Neural progenitor cell (in vitro differentiated cells): ENCODE measurements around the gene RAE1. TPM values are rescaled to one million over a fixed set of nuclear protein-coding genes. Genes with fewer than 3 reads are reported as not detected.

ENCODE experiments used
- DNase-seq: peaks from one replicate; pipeline ENCODE4 v3.0.0-alpha.2; 2016; ENCODE audit warnings: low spot score
- H2AFZ ChIP-seq: fragments of 200-600 bp; sonication (generic); replicated peaks from 2 replicates; pipeline ENCODE4 v1.6.1; 2016; ENCODE audit warnings: antibody characterized with exemption
- H3F3A ChIP-seq: fragments of 200-600 bp; sonication (generic); 2 replicates; pipeline ENCODE4 v1.6.1; 2016; ENCODE audit warnings: antibody characterized with exemption, low read depth
- H3K27ac ChIP-seq: fragments of 200-600 bp; sonication (generic); 2 replicates; pipeline ENCODE4 v1.5.1; 2016; ENCODE audit warnings: mild to moderate bottlenecking
- H3K27me3 ChIP-seq: fragments of 200-600 bp; sonication (generic); 2 replicates; pipeline ENCODE4 v1.6.1; 2016; ENCODE audit warnings: mild to moderate bottlenecking, moderate library complexity
- H3K36me3 ChIP-seq: fragments of 200-600 bp; sonication (generic); 2 replicates; pipeline ENCODE4 v1.5.1; 2016
- H3K4me1 ChIP-seq: fragments of 200-600 bp; sonication (generic); 2 replicates; pipeline ENCODE4 v1.6.1; 2016; ENCODE audit warnings: mixed run types
- H3K4me2 ChIP-seq: fragments of 200-600 bp; sonication (generic); 2 replicates; pipeline ENCODE4 v1.6.1; 2016
- H3K4me3 ChIP-seq: fragments of 200-600 bp; sonication (generic); 2 replicates; pipeline ENCODE4 v1.5.1; 2016
- H3K79me2 ChIP-seq: fragments of 200-600 bp; sonication (generic); 2 replicates; pipeline ENCODE4 v1.6.1; 2016; ENCODE audit warnings: low read depth
- H3K9ac ChIP-seq: fragments of 200-600 bp; sonication (generic); 2 replicates; pipeline ENCODE4 v1.6.1; 2016
- H3K9me3 ChIP-seq: fragments of 200-600 bp; sonication (generic); 2 replicates; pipeline ENCODE4 v1.5.1; 2016; ENCODE audit warnings: low read depth
- H4K20me1 ChIP-seq: fragments of 200-600 bp; sonication (generic); 2 replicates; pipeline ENCODE4 v1.6.1; 2016; ENCODE audit warnings: low read depth
- H3K27ac Mint-ChIP-seq: 3 replicates; pipeline ENCODE4 v1.8.0; 2021; ENCODE audit warnings: mixed read lengths
- H3K27me3 Mint-ChIP-seq: 2 replicates; pipeline ENCODE4 v1.8.0; 2022; ENCODE audit warnings: low read depth, mild to moderate bottlenecking, inconsistent platforms, moderate library complexity, mixed read lengths; ENCODE audit not compliant: insufficient read depth
- H3K36me3 Mint-ChIP-seq: 3 replicates; pipeline ENCODE4 v1.8.0; 2021; ENCODE audit warnings: mixed read lengths
- H3K4me1 Mint-ChIP-seq: 3 replicates; pipeline ENCODE4 v1.8.0; 2021; ENCODE audit warnings: mixed read lengths
- H3K4me3 Mint-ChIP-seq: 3 replicates; pipeline ENCODE4 v1.8.0; 2021; ENCODE audit warnings: mild to moderate bottlenecking, moderate library complexity, mixed read lengths
- H3K9me3 Mint-ChIP-seq: 3 replicates; pipeline ENCODE4 v1.8.0; 2020; ENCODE audit warnings: mixed read lengths
- CTCF ChIP-seq: fragments of 200-600 bp; sonication (generic); IDR thresholded peaks from 2 replicates; pipeline ENCODE4 v1.5.1; 2017; ENCODE audit warnings: antibody characterized with exemption, mild to moderate bottlenecking
- EZH2 ChIP-seq: fragments of 200-600 bp; sonication (generic); IDR thresholded peaks from 2 replicates; pipeline ENCODE4 v1.6.1; 2017; ENCODE audit warnings: antibody characterized with exemption, mild to moderate bottlenecking, moderate library complexity
- EZH2phosphoT487 ChIP-seq: fragments of 200-600 bp; sonication (generic); IDR thresholded peaks from 2 replicates; pipeline ENCODE4 v1.6.1; 2017; ENCODE audit warnings: antibody characterized with exemption
- total RNA-seq: library from RNA; depleted of rRNA; stranded (reverse); fragments of >200 nt; gene quantifications from 2 replicates; pipeline ENCODE4 v1.2.3, GENCODE V29; 2015; ENCODE audit warnings: low replicate concordance

RAE1 gene
- total RNA-seq, 1 donor from 2014 or later: 77.6 TPM

GRCh38 chr20:57329608-57330221 is 21.3 kb upstream of the RAE1 start, which contains the start of gene SPO11:
TSS of gene SPO11 (plus strand) at chr20:57329803. CDS start at chr20:57329868, 65 bp downstream.
- Histone ChIP-seq H3K79me2 (no peaks in the 10 kb centered on the region), H3K27me3 (peaks cover 4% of the 10 kb centered on the region), H3F3A (peaks cover 11% of the 10 kb centered on the region), H3K4me1 (peaks cover 9% of the 10 kb centered on the region), H3K27ac (no peak within 1 kb of the TSS), H3K4me2 (no peak within 1 kb of the TSS), H3K36me3 (no peaks in the 10 kb centered on the region), H2AFZ (no peak within 1 kb of the TSS), H3K4me3 (no peak within 1 kb of the TSS), H3K9me3 (no peaks in the 10 kb centered on the region), H3K9ac (no peak within 1 kb of the TSS), H4K20me1 (no peaks in the 10 kb centered on the region)
- H3K27me3 Mint-ChIP-seq: peaks cover 3% of the 10 kb centered on the region
- peak within 1 kb of the TSS; percentile 54 for H3K27ac Mint-ChIP-seq
- H3K36me3 Mint-ChIP-seq: no peaks in the 10 kb centered on the region
- no peaks in the 10 kb centered on the region for H3K9me3 Mint-ChIP-seq
- H3K4me1 Mint-ChIP-seq: peaks cover 41% of the 10 kb centered on the region
- TF ChIP-seq CTCF (peak; percentile 77), EZH2 (no peak)
- no peak within 1 kb of the TSS for H3K4me3 Mint-ChIP-seq
- DNase-seq: peak; percentile 77

- Histone ChIP-seq H3K27me3 (peaks cover 4% of the 10 kb centered on the region), H3K9me3 (no peaks in the 10 kb centered on the region), H3K4me2 (no peak overlapping the region), H2AFZ (no peak overlapping the region), H3K79me2 (no peaks in the 10 kb centered on the region), H3K4me3 (no peak overlapping the region), H3F3A (peaks cover 8% of the 10 kb centered on the region), H4K20me1 (no peaks in the 10 kb centered on the region), H3K27ac (no peak overlapping the region), H3K36me3 (no peaks in the 10 kb centered on the region), H3K9ac (no peak overlapping the region), H3K4me1 (peaks cover 9% of the 10 kb centered on the region)
- no peaks in the 10 kb centered on the region for H3K36me3 Mint-ChIP-seq
- H3K9me3 Mint-ChIP-seq: no peaks in the 10 kb centered on the region
- H3K4me3 Mint-ChIP-seq: no peak overlapping the region
- TF ChIP-seq EZH2phosphoT487 (no peak), EZH2 (no peak), CTCF (no peak)
- no peak overlapping the region for H3K27ac Mint-ChIP-seq
- peaks cover 2% of the 10 kb centered on the region for H3K27me3 Mint-ChIP-seq
- H3K4me1 Mint-ChIP-seq: peaks cover 35% of the 10 kb centered on the region
- no peak for DNase-seq
Measured at GRCh38 chr20:57330998-57331397, 20.1 kb upstream of the RAE1 start.

GRCh38 chr20:57332105-57333089 is 18.7 kb upstream of the RAE1 start:
- Histone ChIP-seq H3K79me2 (no peaks in the 10 kb centered on the region), H3K9me3 (no peaks in the 10 kb centered on the region), H3K27me3 (peaks cover 4% of the 10 kb centered on the region), H3K4me1 (no peaks in the 10 kb centered on the region), H3K4me3 (no peak overlapping the region), H4K20me1 (no peaks in the 10 kb centered on the region), H3K36me3 (no peaks in the 10 kb centered on the region), H2AFZ (no peak overlapping the region), H3K4me2 (no peak overlapping the region), H3K27ac (no peak overlapping the region), H3F3A (no peaks in the 10 kb centered on the region), H3K9ac (no peak overlapping the region)
- DNase-seq: no peak
- Mint-ChIP-seq H3K4me3 (no peak overlapping the region), H3K27me3 (peaks cover 2% of the 10 kb centered on the region), H3K36me3 (no peaks in the 10 kb centered on the region), H3K9me3 (no peaks in the 10 kb centered on the region), H3K4me1 (peaks cover 27% of the 10 kb centered on the region), H3K27ac (no peak overlapping the region)
- TF ChIP-seq CTCF: peak; percentile 47
- no peak for TF ChIP-seq EZH2phosphoT487
